Fibroblast of villous mesenchyme (primary cell): ENCODE results near the gene AKR7A3. TPM values are rescaled to one million over a fixed set of nuclear protein-coding genes. Genes with fewer than 3 reads are reported as not detected.
A peak's percentile ranks its signal among the peaks of the same experiment; 100 is the strongest.
"Not testable (repeated sequence)": the region's sequence is repeated elsewhere in the genome, so short reads cannot be mapped to it uniquely, and the experiment has no call there.

Source experiments
- DNase-seq: peaks from one replicate; pipeline ENCODE4 v3.0.0-alpha.2; 2010; ENCODE audit warnings: low read depth
- H3K4me3 ChIP-seq: 2 replicates; pipeline ENCODE4 v1.5.1; 2011; ENCODE audit warnings: low read depth, mild to moderate bottlenecking, low read length
- CTCF ChIP-seq: IDR thresholded peaks from 2 replicates; pipeline ENCODE4 v1.5.1; 2012; ENCODE audit warnings: low read depth, mild to moderate bottlenecking, low read length; ENCODE audit not compliant: insufficient read depth
- total RNA-seq: library from RNA; depleted of rRNA; stranded (reverse); fragments of >200 nt; gene quantifications from 2 replicates; pipeline ENCODE4 v1.2.3, GENCODE V29; 2012

The AKR7A3 gene
- total RNA-seq, 1 donor, result 0.43 TPM

- no peak for TF ChIP-seq CTCF
- DNase-seq, result peak; percentile 12
- H3K4me3 ChIP-seq, result no peak overlapping the region
Observed at GRCh38 chr1:19257178-19257914, 31.2 kb downstream of the AKR7A3 start.

- not testable (repeated sequence) for DNase-seq, H3K4me3 ChIP-seq
Observed at GRCh38 chr1:19256301-19256700, 32.3 kb downstream of the AKR7A3 start.

DNA sequence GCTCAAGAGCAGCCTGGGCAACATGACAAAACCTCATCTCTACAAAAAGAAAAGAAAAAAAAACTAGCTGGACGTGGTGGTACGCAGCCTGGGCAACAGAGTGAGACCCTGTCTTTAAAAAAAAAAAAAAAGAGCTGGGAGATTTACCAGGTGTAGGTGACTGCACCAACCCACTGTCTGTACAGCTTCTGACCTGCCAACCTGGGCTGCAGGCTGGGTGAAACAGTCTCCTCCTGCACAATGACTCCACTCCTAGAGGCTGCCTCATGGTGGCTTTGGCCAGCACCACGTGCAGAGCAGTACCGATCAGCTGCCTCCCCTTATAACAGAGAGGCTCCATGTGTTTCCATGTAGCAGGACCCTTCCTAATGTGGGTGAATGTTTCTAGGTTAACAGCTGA lies 33.3 kb downstream of the AKR7A3 start:
- TF ChIP-seq CTCF, result no peak
- no peak for DNase-seq
- no peak overlapping the region for H3K4me3 ChIP-seq

DNA sequence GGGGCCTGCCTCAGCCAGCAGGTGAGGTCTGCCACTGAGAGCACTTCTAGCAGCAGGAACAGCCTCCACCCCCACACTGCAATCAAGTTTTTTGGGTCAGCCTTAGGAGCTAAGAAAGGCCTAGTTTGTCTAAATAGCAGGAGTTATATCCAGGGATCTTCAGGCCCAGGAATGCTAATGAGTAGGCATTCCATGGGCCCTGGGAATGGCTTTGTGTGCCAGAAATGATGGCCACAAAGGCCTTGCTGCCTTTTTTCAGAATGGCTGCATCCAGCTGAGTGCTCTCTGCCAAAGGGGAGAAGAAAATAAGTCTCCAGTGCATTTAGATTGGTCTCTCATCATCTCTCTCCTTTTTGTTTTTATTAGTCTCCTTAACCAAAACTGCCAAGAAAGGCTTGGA lies 34.2 kb downstream of the AKR7A3 start:
- TF ChIP-seq CTCF, result no peak

GRCh38 chr1:19251305-19252196 lies 37.0 kb downstream of the AKR7A3 start, which contains the start of the genes EMC1 and MRTO4:
Gene EMC1 (minus strand): TSS chr1:19251524. CDS start chr1:19251509, 15 bp downstream.
Gene MRTO4 (plus strand): TSS chr1:19251805. CDS start chr1:19251836, 31 bp downstream.
- DNase-seq, result peak; percentile 72
- H3K4me3 ChIP-seq, result peak within 1 kb of the TSS; percentile 96
- no peak for TF ChIP-seq CTCF

More for the DNA sequence above, 34.2 kb downstream of the AKR7A3 start:
- no peak overlapping the region for H3K4me3 ChIP-seq
- DNase-seq, result no peak

DNA sequence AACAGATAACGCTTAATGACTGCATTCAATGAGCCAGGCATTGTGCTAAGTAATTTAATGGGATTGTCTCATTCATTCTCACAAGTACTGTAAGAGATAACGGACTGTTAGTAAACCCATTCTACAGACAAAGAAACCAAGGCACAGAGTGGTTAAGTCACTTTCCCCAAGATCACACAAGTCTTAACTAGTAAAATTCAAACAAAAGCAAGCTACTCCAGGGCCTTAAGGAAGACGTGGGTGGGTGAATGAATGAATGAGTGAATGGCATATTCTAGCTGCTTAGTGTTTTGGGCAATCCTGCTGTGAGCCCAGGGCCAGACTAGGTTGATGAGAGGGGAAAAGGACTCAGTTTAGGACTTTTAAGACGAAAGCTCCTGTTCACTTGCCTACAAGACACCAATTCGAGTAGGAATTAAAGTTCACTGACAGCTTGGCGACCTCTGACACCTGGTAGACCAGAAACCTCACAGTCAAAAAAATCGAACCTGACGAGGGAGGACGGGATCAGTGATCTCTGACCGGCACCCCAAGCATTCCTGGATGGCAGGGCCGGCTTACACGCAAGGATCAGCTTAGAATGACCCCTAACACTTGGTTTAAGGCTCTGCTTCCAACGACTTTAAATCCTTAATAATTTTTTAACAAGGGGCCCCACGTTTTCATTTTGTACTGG lies 37.8 kb downstream of the AKR7A3 start:
- H3K4me3 ChIP-seq, result peak overlapping the region; percentile 96
- DNase-seq, result no peak
- TF ChIP-seq CTCF, result no peak
